ENCODE results near the gene ACHE.

Gene ACHE

DNA sequence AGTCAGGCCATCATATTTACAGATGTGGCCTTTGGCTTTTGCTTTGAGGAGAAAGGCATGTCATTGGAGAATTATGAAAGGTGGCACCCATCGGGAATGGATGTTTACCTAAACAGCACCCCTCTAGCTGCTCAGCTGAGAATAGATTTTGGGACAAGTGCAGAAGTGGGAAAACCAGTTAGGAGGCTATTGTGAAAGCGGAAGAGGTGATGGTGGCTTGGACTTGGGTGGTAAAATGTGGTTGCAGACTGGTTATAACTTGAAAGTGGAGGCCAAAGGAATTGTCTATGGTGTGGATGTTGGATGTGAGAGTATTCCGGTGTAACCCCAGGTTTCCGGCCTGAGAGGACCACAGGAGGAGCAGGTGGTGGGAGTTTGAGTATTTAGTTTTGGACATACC lies 48.3 kb downstream of the ACHE start:
- no peak for TF ChIP-seq ZNF274 (IDR thresholded peaks at IDR 0.05; ENCODE audit: low read depth, low read length)

DNA sequence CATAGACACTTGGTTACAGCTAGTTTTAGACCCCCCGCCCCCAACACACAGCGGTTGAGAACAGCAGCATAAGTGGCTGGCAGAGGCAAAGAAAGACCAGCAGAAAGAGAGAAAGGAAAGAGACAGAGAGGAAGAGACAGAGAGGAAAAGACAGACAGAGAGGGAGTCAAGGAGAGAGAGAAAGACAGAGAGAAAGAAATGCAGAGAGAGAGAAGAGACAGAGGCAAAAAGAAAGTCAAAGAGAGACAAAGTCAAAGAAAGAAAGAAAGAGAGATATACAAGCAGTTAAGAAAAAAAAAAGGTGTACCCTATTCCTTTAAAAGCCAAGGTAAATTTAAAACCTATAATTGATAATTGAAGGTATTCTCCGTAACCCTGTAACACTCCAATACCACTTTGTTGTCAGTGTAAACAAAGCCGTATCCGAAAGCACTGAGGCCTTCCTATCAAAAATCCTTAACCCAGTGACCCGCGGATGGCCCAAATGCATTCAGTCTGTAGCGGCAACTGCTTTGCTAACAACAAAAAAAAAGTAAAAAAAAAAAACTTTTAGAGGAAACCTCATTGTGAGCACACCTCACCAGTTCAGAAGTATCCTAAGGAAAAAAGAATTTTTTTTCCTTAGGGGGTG lies 55.1 kb downstream of the ACHE start:
- no peak for TF ChIP-seq ZNF274 (IDR thresholded peaks at IDR 0.05; ENCODE audit: low read depth, low read length)
- H3K4me3 ChIP-seq (ENCODE audit: low read length) = no peak overlapping the region

More for the DNA sequence above, 48.3 kb downstream of the ACHE start:
- H3K4me3 ChIP-seq (ENCODE audit: low read length) = no peak overlapping the region
